HepG2 (cell line): ENCODE results near the gene PCDHGA9. TPM values are rescaled to one million over a fixed set of nuclear protein-coding genes. Genes with fewer than 3 reads are reported as not detected.

ENCODE experiments used
- ATAC-seq: fragments of 200-7000 bp; cut with Tn5 transposase; 3 replicates; pipeline ENCODE4 v1.9.1; 2020; ENCODE audit warnings: mild to moderate bottlenecking, moderate library complexity
- BruUV-seq: library from RNA; stranded (reverse); fragments of 400-500 nt; replicated peaks from 2 replicates; lab custom pipeline; 2021; lab: Mats Ljungman, UMichigan
- CTCF ChIA-PET: fragments of 300-600 bp; formaldehyde crosslinking; extraction: SDS; loops from one replicate; lab custom pipeline; 2021; ENCODE audit warnings: low total read pairs, inconsistent platforms, low intra/inter-chr PET ratio; lab: Yijun Ruan, JAX
- POLR2A ChIA-PET: fragments of 350-600 bp; sonication (Branson Sonifier 250); formaldehyde crosslinking; loops from one replicate; lab custom pipeline; 2020; ENCODE audit warnings: antibody characterized with exemption, inconsistent platforms; lab: Yijun Ruan, JAX
- DNase-seq: peaks from one replicate; pipeline ENCODE4 v3.0.0-alpha.2; 2015; ENCODE audit warnings: low spot score
- FAIRE-seq: peaks from 3 replicates; lab custom pipeline; 2011; peaks lifted over from hg19 to GRCh38; lab: Jason Lieb, UNC
- H2AFZ ChIP-seq: one replicate; pipeline ENCODE4 v1.6.1; 2011; ENCODE audit warnings: low read length, inconsistent platforms
- H3K27ac ChIP-seq: fragments of 300-600 bp; 3 replicates; pipeline ENCODE4 v1.8.0; 2011; ENCODE audit warnings: mixed run types, mild to moderate bottlenecking, mixed read lengths, low read length, inconsistent platforms; ENCODE audit not compliant: insufficient read depth; ENCODE audit errors: extremely low read length
- H3K27me3 ChIP-seq, 2 experiments: fragments of 200-600 bp in 1 of 2; 2 replicates in 1 of 2; 3 replicates in 1 of 2; pipeline versions ENCODE4 v1.6.0 to v1.8.0; 2011; ENCODE audit warnings: low read length in 2 of 2, mild to moderate bottlenecking in 2 of 2, moderate library complexity in 2 of 2, inconsistent platforms in 1 of 2; ENCODE audit not compliant: insufficient read depth in 2 of 2, control insufficient read depth in 1 of 2
- H3K36me3 ChIP-seq, 2 experiments: fragments of 200-600 bp in 1 of 2; replicated peaks in 1 of 2; 2 replicates in 1 of 2; 3 replicates in 1 of 2; pipeline versions ENCODE4 v1.5.1 to v1.8.0; 2011; ENCODE audit warnings: low read length in 2 of 2, inconsistent platforms in 1 of 2; ENCODE audit not compliant: insufficient read depth in 2 of 2, control insufficient read depth in 1 of 2
- H3K4me1 ChIP-seq: 2 replicates; pipeline ENCODE4 v1.5.1; 2012; ENCODE audit warnings: low read length, inconsistent platforms; ENCODE audit not compliant: insufficient read depth
- H3K4me2 ChIP-seq: 2 replicates; pipeline ENCODE4 v1.6.0; 2011; ENCODE audit warnings: low read depth, low read length, inconsistent platforms
- H3K4me3 ChIP-seq, 3 experiments: fragments of 200-600 bp in 1 of 3; sonication (generic), shearing (Covaris generic) in 1 of 3; replicated peaks in 1 of 3; 2 replicates each; pipeline ENCODE4 v1.5.1; 2011 to 2016; ENCODE audit warnings: low read length in 3 of 3, inconsistent platforms in 2 of 3, low read depth in 2 of 3, mild to moderate bottlenecking in 2 of 3, control low read depth in 1 of 3, mixed read lengths in 1 of 3; ENCODE audit not compliant: insufficient read depth in 1 of 3
- H3K79me2 ChIP-seq: one replicate; pipeline ENCODE4 v1.6.1; 2011; ENCODE audit warnings: low read length, inconsistent platforms; ENCODE audit not compliant: insufficient read depth
- H3K9ac ChIP-seq: 2 replicates; pipeline ENCODE4 v1.6.0; 2011; ENCODE audit warnings: mild to moderate bottlenecking, low read depth, low read length, inconsistent platforms; ENCODE audit not compliant: insufficient read depth
- H3K9me3 ChIP-seq: 2 replicates; pipeline ENCODE4 v1.5.1; 2012; ENCODE audit warnings: mild to moderate bottlenecking, low read length
- H4K20me1 ChIP-seq: 2 replicates; pipeline ENCODE4 v1.6.0; 2011; ENCODE audit warnings: inconsistent platforms, mild to moderate bottlenecking, low read length, moderate library complexity; ENCODE audit not compliant: insufficient read depth
- BRF2 ChIP-seq: sonication (generic); formaldehyde crosslinking; IDR thresholded peaks from 2 replicates; pipeline ENCODE4 v1.8.1; 2022; ENCODE audit warnings: mild to moderate bottlenecking, missing genetic modification reagents
- CTCF ChIP-seq: sonication (generic); formaldehyde crosslinking; IDR thresholded peaks from 2 replicates; pipeline ENCODE4 v1.5.0; 2020; ENCODE audit warnings: mild to moderate bottlenecking, missing genetic modification reagents, moderate library complexity
- E2F5 ChIP-seq: sonication (generic); formaldehyde crosslinking; conservative IDR thresholded peaks from 2 replicates; pipeline ENCODE4 v1.4.0; 2020; ENCODE audit warnings: missing genetic modification reagents
- ELF3 ChIP-seq: IDR thresholded peaks from 2 replicates; pipeline ENCODE4 v1.6.1; 2016; ENCODE audit warnings: missing genetic modification reagents, missing compliant biosample characterization
- FUBP1 ChIP-seq: sonication (generic); formaldehyde crosslinking; IDR thresholded peaks from 2 replicates; pipeline ENCODE4 v1.5.1; 2020; ENCODE audit warnings: missing genetic modification reagents, mild to moderate bottlenecking, borderline replicate concordance
- HIVEP1 ChIP-seq: sonication (generic); formaldehyde crosslinking; IDR thresholded peaks from 2 replicates; pipeline ENCODE4 v1.4.0; 2020; ENCODE audit warnings: mild to moderate bottlenecking, missing genetic modification reagents
- HMGXB4 ChIP-seq, 2 experiments: sonication (generic) in 1 of 2; formaldehyde crosslinking in 1 of 2; IDR thresholded peaks; 2 replicates each; pipeline versions ENCODE4 v1.4.0 to v1.6.1; 2018 to 2020; ENCODE audit warnings: missing genetic modification reagents in 2 of 2, borderline replicate concordance in 1 of 2, low read depth in 1 of 2, mild to moderate bottlenecking in 1 of 2, missing biosample characterization in 1 of 2
- HNF4A ChIP-seq: sonication (generic); formaldehyde crosslinking; IDR thresholded peaks from 2 replicates; pipeline ENCODE4 v1.4.0; 2020; ENCODE audit warnings: missing genetic modification reagents
- KAT8 ChIP-seq: IDR thresholded peaks from 2 replicates; pipeline ENCODE4 v1.6.1; 2016; ENCODE audit warnings: missing genetic modification reagents, missing compliant biosample characterization
- SALL2 ChIP-seq: sonication (generic); formaldehyde crosslinking; IDR thresholded peaks from 2 replicates; pipeline ENCODE4 v1.8.1; 2023; ENCODE audit warnings: mild to moderate bottlenecking, missing genetic modification reagents, inconsistent platforms
- ZBTB21 ChIP-seq: sonication (generic); formaldehyde crosslinking; IDR thresholded peaks from 2 replicates; pipeline ENCODE4 v1.4.0; 2020; ENCODE audit warnings: missing genetic modification reagents
- ZNF326 ChIP-seq: sonication (generic); formaldehyde crosslinking; IDR thresholded peaks from 2 replicates; pipeline ENCODE4 v1.4.0; 2020; ENCODE audit warnings: missing genetic modification reagents, borderline replicate concordance
- ZNF510 ChIP-seq: sonication (generic); formaldehyde crosslinking; IDR thresholded peaks from 2 replicates; pipeline ENCODE4 v1.4.0; 2020; ENCODE audit warnings: low read depth, mild to moderate bottlenecking, missing genetic modification reagents
- ZNF629 ChIP-seq: sonication (generic); formaldehyde crosslinking; conservative IDR thresholded peaks from 2 replicates; pipeline ENCODE4 v1.5.0; 2020; ENCODE audit warnings: missing genetic modification reagents
- ZNF781 ChIP-seq: sonication (generic); formaldehyde crosslinking; IDR thresholded peaks from 2 replicates; pipeline ENCODE4 v1.5.1; 2020; ENCODE audit warnings: borderline replicate concordance, mild to moderate bottlenecking, missing genetic modification reagents; ENCODE audit errors: not compliant biosample characterization
- WGBS: methylation state at CpG from one replicate; pipeline ENCODE4 v1.1.6; 2017; ENCODE audit warnings: low lambda C conversion rate; 5-methylcytosine and 5-hydroxymethylcytosine counted together
- in situ Hi-C: cut with HindIII; loops from 2 replicates; pipeline ENCODE4 v1.10.0; 2017; ENCODE audit warnings: low pct_unique_long_range_greater_than_20kb; ENCODE audit not compliant: extremely low pct_ligation_motif_present
- intact Hi-C: fragments of 100-400 bp; cut with micrococcal nuclease; formaldehyde crosslinking; loops from one replicate; pipeline ENCODE4 v1.10.0; 2022; ENCODE audit not compliant: unreplicated experiment
- polyA plus RNA-seq, 8 experiments: library from polyadenylated mRNA; depleted of rRNA in 3 of 8; stranded (reverse) in 7 of 8; unstranded in 1 of 8; fragments of >200 nt; fragmentation: Illumina TruSeq in 4 of 8; extraction: Trizol in 4 of 8; gene quantifications; 2 replicates each; pipeline versions ENCODE4 v1.2.1 to v1.2.3, GENCODE V29; 2011 to 2016; ENCODE audit warnings: low read depth in 4 of 8, missing spikeins in 1 of 8, mixed read lengths in 1 of 8; ENCODE audit not compliant: insufficient read depth in 1 of 8
- total RNA-seq, 5 experiments: library from RNA; depleted of rRNA; stranded (reverse); fragments of >200 nt; fragmentation: Illumina TruSeq; extraction: Trizol; gene quantifications; 2 replicates each; pipeline ENCODE4 v1.2.3, GENCODE V29; 2016; ENCODE audit warnings: low read depth in 1 of 5

Gene PCDHGA9
- total and polyA plus RNA-seq, 2 of the 13 experiments (the other 11 are each of a cell fraction or from before 2014, with no cell fraction given): 0.09 to 0.38 TPM

- ChIA-PET POLR2A (interaction anchor here (0.8 kb wide), 1 partner anchor 204 kb away, joined by 4 read pairs; no protein-coding TSS in a partner anchor), CTCF (interaction anchor here (1.6 to 1.8 kb wide), 3 partner anchors 165 to 204 kb away, joined by 5 to 10 read pairs (median 7); no protein-coding TSS in a partner anchor)
- H3K27ac ChIP-seq: no peak within 1 kb of the TSS
- intact Hi-C loops: loop anchor here (2.0 to 10.0 kb wide), 2 partner anchors 165 to 205 kb away; no protein-coding TSS in a partner anchor
- in situ Hi-C loops: loop anchor here (10.0 kb wide), 1 partner anchor 165 kb away; no protein-coding TSS in a partner anchor
- 41% methylated on average over 23 of the region's 24 CpGs for WGBS
- H3K27me3 ChIP-seq: no peaks in the 10 kb centered on the region
- no peaks in the 10 kb centered on the region for H3K4me1 ChIP-seq
- H3K79me2 ChIP-seq: no peaks in the 10 kb centered on the region
- peak; percentile 78 for ATAC-seq
- H3K9ac ChIP-seq: peak within 1 kb of the TSS; percentile 44
- H2AFZ ChIP-seq: peak within 1 kb of the TSS; percentile 48
- H3K36me3 ChIP-seq: no peaks in the 10 kb centered on the region
- TSS peak; percentile 64 for BruUV-seq
- peaks cover 47% of the 10 kb centered on the region for H3K9me3 ChIP-seq
- peak within 1 kb of the TSS; percentile 31 for H3K4me2 ChIP-seq
- no peaks in the 10 kb centered on the region for H4K20me1 ChIP-seq
- no peak for FAIRE-seq
- H3K4me3 ChIP-seq: peak within 1 kb of the TSS; percentile 17 to 63 (median 50); a peak in 5 of 6 replicates
- DNase-seq: peak; percentile 48
- TF ChIP-seq HMGXB4 (CRISPR knock-in tag; IDR thresholded peaks at IDR 0.05; ENCODE audit: borderline replicate concordance in 1 of 2, low read depth in 1 of 2): peak in 1 of 2 experiments; percentile 62; a peak in 1 of 4 replicates
- no peak for TF ChIP-seq ZBTB21 (CRISPR knock-in tag)
- TF ChIP-seq FUBP1 (CRISPR knock-in tag): no peak
- no peak for TF ChIP-seq ZNF781 (CRISPR knock-in tag)
- TF ChIP-seq ZNF510 (CRISPR knock-in tag): no peak
- TF ChIP-seq E2F5 (CRISPR knock-in tag): no peak
- TF ChIP-seq HIVEP1: no peak
- no peak for TF ChIP-seq HNF4A (CRISPR knock-in tag)
- TF ChIP-seq BRF2 (CRISPR knock-in tag): no peak
- 0 out of 2 replicates have a peak, but pooled peaks have one; percentile 29 for TF ChIP-seq KAT8 (CRISPR knock-in tag)
- TF ChIP-seq ELF3 (CRISPR knock-in tag): peak; percentile 27; the same call in 1 of the 2 replicates
- no peak for TF ChIP-seq ZNF326 (CRISPR knock-in tag)
- peak; percentile 62 for TF ChIP-seq CTCF (CRISPR knock-in tag)
- TF ChIP-seq SALL2 (CRISPR knock-in tag): no peak
- TF ChIP-seq ZNF629 (CRISPR knock-in tag): no peak
Measured at GRCh38 chr5:141359790-141360426, 42.7 kb upstream of the PCDHGA9 start, which contains the start of gene PCDHGB2. Gene PCDHGB2 (plus strand): TSS chr5:141359994. CDS start chr5:141360136, 142 bp downstream.
